Measurements from ENCODE around the gene FTSJ1.
A peak's percentile ranks its signal among the peaks of the same experiment; 100 is the strongest.

FTSJ1 gene

GRCh38 chrX:48474127-48474526, 1.9 kb upstream of the FTSJ1 start:
- Histone ChIP-seq H3K36me3 (ENCODE audit: insufficient read depth, low read length) (peaks cover 13% of the 10 kb centered on the region), H3K4me1 (ENCODE audit: insufficient read depth, low read length) (peaks cover 44% of the 10 kb centered on the region), H3K4me2 (ENCODE audit: insufficient read depth, low read length) (peak overlapping the region; percentile 88; the same call in 1 of the 2 replicates), H3K27ac (ENCODE audit: low read length) (no peak overlapping the region), H3K9ac (ENCODE audit: low read depth, low read length) (no peak overlapping the region), H2AFZ (ENCODE audit: low read depth, low read length) (no peak overlapping the region), H3K27me3 (ENCODE audit: insufficient read depth, low read length, poor library complexity) (no peaks in the 10 kb centered on the region), H3K9me3 (ENCODE audit: insufficient read depth, low read length, severe bottlenecking) (no peaks in the 10 kb centered on the region), H4K20me1 (ENCODE audit: insufficient read depth, low read length) (peaks cover 15% of the 10 kb centered on the region; the same call in 1 of the 2 replicates), H3K79me2 (ENCODE audit: insufficient read depth, low read length) (peaks cover 35% of the 10 kb centered on the region), H3K4me3 (ENCODE audit: low read depth in 1 of 2, low read length in 2 of 2) (no peak overlapping the region)
- no peak for ATAC-seq (ENCODE audit: insufficient read depth, low read depth)
- DNase-seq, result peak; percentile 36
- TF ChIP-seq EZH2 (IDR thresholded peaks at IDR 0.05; ENCODE audit: borderline replicate concordance, low read depth, low read length, severe bottlenecking) (no peak), CTCF (IDR thresholded peaks at IDR 0.05; ENCODE audit: borderline replicate concordance, extremely low read depth, low read length, poor library complexity, severe bottlenecking) (peak; percentile 59)

GRCh38 chrX:48474581-48474980, 1.4 kb upstream of the FTSJ1 start:
- H2AFZ ChIP-seq (ENCODE audit: low read depth, low read length), result no peak overlapping the region
- no peak for DNase-seq
- H3K79me2 ChIP-seq (ENCODE audit: insufficient read depth, low read length), result peaks cover 33% of the 10 kb centered on the region
- no peak for ATAC-seq (ENCODE audit: insufficient read depth, low read depth)
- peaks cover 17% of the 10 kb centered on the region for H3K36me3 ChIP-seq (ENCODE audit: insufficient read depth, low read length)
- no peaks in the 10 kb centered on the region for H3K27me3 ChIP-seq (ENCODE audit: insufficient read depth, low read length, poor library complexity)
- H3K27ac ChIP-seq (ENCODE audit: low read length), result 0 out of 2 replicates have a peak overlapping the region, but pooled peaks have one; percentile 37
- peak overlapping the region in 1 of 2 experiments; percentile 67; a peak in 1 of 4 replicates for H3K4me3 ChIP-seq (ENCODE audit: low read depth in 1 of 2, low read length in 2 of 2)
- H3K4me2 ChIP-seq (ENCODE audit: insufficient read depth, low read length), result peak overlapping the region; percentile 88
- peak overlapping the region; percentile 77 for H3K9ac ChIP-seq (ENCODE audit: low read depth, low read length)
- H4K20me1 ChIP-seq (ENCODE audit: insufficient read depth, low read length), result peaks cover 15% of the 10 kb centered on the region; the same call in 1 of the 2 replicates
- H3K9me3 ChIP-seq (ENCODE audit: insufficient read depth, low read length, severe bottlenecking), result no peaks in the 10 kb centered on the region
- no peak for TF ChIP-seq CTCF (IDR thresholded peaks at IDR 0.05; ENCODE audit: borderline replicate concordance, extremely low read depth, low read length, poor library complexity, severe bottlenecking)
- no peak for TF ChIP-seq EZH2 (IDR thresholded peaks at IDR 0.05; ENCODE audit: borderline replicate concordance, low read depth, low read length, severe bottlenecking)
- peaks cover 40% of the 10 kb centered on the region for H3K4me1 ChIP-seq (ENCODE audit: insufficient read depth, low read length)

- ATAC-seq (ENCODE audit: insufficient read depth, low read depth) (no peak; the same call in 2 of the 3 replicates), DNase-seq (peak; percentile 21)
- peaks cover 33% of the 10 kb centered on the region for H3K79me2 ChIP-seq (ENCODE audit: insufficient read depth, low read length)
- H3K27me3 ChIP-seq (ENCODE audit: insufficient read depth, low read length, poor library complexity), result no peaks in the 10 kb centered on the region
- H2AFZ ChIP-seq (ENCODE audit: low read depth, low read length), result peak overlapping the region; percentile 76
- H3K4me1 ChIP-seq (ENCODE audit: insufficient read depth, low read length), result peaks cover 35% of the 10 kb centered on the region
- H3K9me3 ChIP-seq (ENCODE audit: insufficient read depth, low read length, severe bottlenecking), result no peaks in the 10 kb centered on the region
- peaks cover 21% of the 10 kb centered on the region for H3K36me3 ChIP-seq (ENCODE audit: insufficient read depth, low read length)
- peak overlapping the region; percentile 38 to 67 for H3K4me3 ChIP-seq (ENCODE audit: low read depth in 1 of 2, low read length in 2 of 2)
- peak overlapping the region; percentile 77 for H3K9ac ChIP-seq (ENCODE audit: low read depth, low read length)
- peak overlapping the region; percentile 88 for H3K4me2 ChIP-seq (ENCODE audit: insufficient read depth, low read length)
- TF ChIP-seq EZH2 (IDR thresholded peaks at IDR 0.05; ENCODE audit: borderline replicate concordance, low read depth, low read length, severe bottlenecking), result no peak
- no peak for TF ChIP-seq CTCF (IDR thresholded peaks at IDR 0.05; ENCODE audit: borderline replicate concordance, extremely low read depth, low read length, poor library complexity, severe bottlenecking)
- peaks cover 15% of the 10 kb centered on the region; the same call in 1 of the 2 replicates for H4K20me1 ChIP-seq (ENCODE audit: insufficient read depth, low read length)
- peak overlapping the region; percentile 85 for H3K27ac ChIP-seq (ENCODE audit: low read length)
These were observed 703 bp upstream of the FTSJ1 start for GRCh38 chrX:48475296-48475695.

All from DND-41 (cell line).